ENCODE data around the gene OR10A4. TPM values are rescaled to one million over a fixed set of nuclear protein-coding genes. Genes with fewer than 3 reads are reported as not detected.
"Not testable (repeated sequence)": the region's sequence is repeated elsewhere in the genome, so short reads cannot be mapped to it uniquely, and the experiment has no call there.

Gene OR10A4
- total RNA-seq, 6 experiments from 2014 or later: not detected

- Mint-ChIP-seq H3K27ac (no peak overlapping the region), H3K36me3 (ENCODE audit: low read depth) (no peaks in the 10 kb centered on the region), H3K9me3 (peaks cover 12% of the 10 kb centered on the region), H3K4me1 (ENCODE audit: low read depth) (no peaks in the 10 kb centered on the region), H3K4me3 (no peak overlapping the region), H3K27me3 (ENCODE audit: insufficient read depth) (peaks cover 4% of the 10 kb centered on the region; the same call in 1 of the 2 replicates)
- TF ChIP-seq CTCF (IDR thresholded peaks at IDR 0.05): no peak
- DNase-seq: no peak
These were observed 32.8 kb upstream of the OR10A4 start for GRCh38 chr11:6843670-6844069.

GRCh38 chr11:6844356-6844755 is 32.1 kb upstream of the OR10A4 start:
- Mint-ChIP-seq H3K27me3 (ENCODE audit: insufficient read depth) (peaks cover 4% of the 10 kb centered on the region; the same call in 1 of the 2 replicates), H3K27ac (no peak overlapping the region), H3K36me3 (ENCODE audit: low read depth) (no peaks in the 10 kb centered on the region), H3K4me3 (no peak overlapping the region), H3K9me3 (peaks cover 12% of the 10 kb centered on the region), H3K4me1 (ENCODE audit: low read depth) (no peaks in the 10 kb centered on the region)
- TF ChIP-seq CTCF (IDR thresholded peaks at IDR 0.05): no peak
- DNase-seq: no peak

- TF ChIP-seq CTCF (IDR thresholded peaks at IDR 0.05): no peak
- Mint-ChIP-seq H3K36me3 (ENCODE audit: low read depth) (no peaks in the 10 kb centered on the region), H3K27ac (no peak within 1 kb of the TSS), H3K4me3 (no peak within 1 kb of the TSS), H3K9me3 (peaks cover 12% of the 10 kb centered on the region), H3K4me1 (ENCODE audit: low read depth) (no peaks in the 10 kb centered on the region), H3K27me3 (ENCODE audit: insufficient read depth) (peaks cover 4% of the 10 kb centered on the region; the same call in 1 of the 2 replicates)
- DNase-seq: no peak
These were observed 31.0 kb upstream of the OR10A4 start, which contains the start of gene OR10A5 for GRCh38 chr11:6845383-6845782. Gene OR10A5 (plus strand): TSS chr11:6845683. CDS start chr11:6845683, 0 bp downstream.

GRCh38 chr11:6850526-6850925 is 25.9 kb upstream of the OR10A4 start:
- H3K4me1 Mint-ChIP-seq (ENCODE audit: low read depth): no peaks in the 10 kb centered on the region
- DNase-seq: no peak
- H3K27ac Mint-ChIP-seq: no peak overlapping the region
- no peak overlapping the region for H3K4me3 Mint-ChIP-seq
- TF ChIP-seq CTCF (IDR thresholded peaks at IDR 0.05): no peak
- peaks cover 4% of the 10 kb centered on the region; the same call in 1 of the 2 replicates for H3K27me3 Mint-ChIP-seq (ENCODE audit: insufficient read depth)
- no peaks in the 10 kb centered on the region for H3K36me3 Mint-ChIP-seq (ENCODE audit: low read depth)
- peaks cover 20% of the 10 kb centered on the region for H3K9me3 Mint-ChIP-seq

GRCh38 chr11:6854801-6855200 is 21.6 kb upstream of the OR10A4 start:
- not testable (repeated sequence) for H3K27me3 Mint-ChIP-seq (ENCODE audit: insufficient read depth); H3K9me3 Mint-ChIP-seq; H3K4me3 Mint-ChIP-seq; H3K27ac Mint-ChIP-seq; H3K36me3 Mint-ChIP-seq (ENCODE audit: low read depth); DNase-seq
- H3K4me1 Mint-ChIP-seq (ENCODE audit: low read depth): peaks cover 14% of the 10 kb centered on the region

GRCh38 chr11:6855971-6856541 is 20.4 kb upstream of the OR10A4 start:
- no peaks in the 10 kb centered on the region for H3K36me3 Mint-ChIP-seq (ENCODE audit: low read depth)
- H3K27me3 Mint-ChIP-seq (ENCODE audit: insufficient read depth): peaks cover 2% of the 10 kb centered on the region; the same call in 1 of the 2 replicates
- peaks cover 14% of the 10 kb centered on the region for H3K4me1 Mint-ChIP-seq (ENCODE audit: low read depth)
- peak; percentile 51 for DNase-seq
- TF ChIP-seq CTCF (IDR thresholded peaks at IDR 0.05): no peak
- H3K9me3 Mint-ChIP-seq: peaks cover 13% of the 10 kb centered on the region
- no peak overlapping the region for H3K27ac Mint-ChIP-seq
- no peak overlapping the region for H3K4me3 Mint-ChIP-seq
